Duodenal mucosa (tissue), 2 donors: ENCODE data around the gene KLHDC1.
"Not testable (repeated sequence)": the region's sequence is repeated elsewhere in the genome, so short reads cannot be mapped to it uniquely, and the experiment has no call there.

Experiments used
- H3K27ac ChIP-seq: one replicate; pipeline ENCODE4 v1.7.0; 2013; ENCODE audit warnings: low read depth, low read length
- H3K27me3 ChIP-seq, 2 donors: one replicate each; pipeline ENCODE4 v1.7.0; 2013; ENCODE audit warnings: low read length in 2 of 2, control low read depth in 1 of 2; ENCODE audit not compliant: insufficient read depth in 2 of 2, control insufficient read depth in 1 of 2
- H3K36me3 ChIP-seq, 2 donors: one replicate each; pipeline ENCODE4 v1.7.0; 2013; ENCODE audit warnings: low read length in 2 of 2, control low read depth in 1 of 2; ENCODE audit not compliant: insufficient read depth in 2 of 2, control insufficient read depth in 1 of 2
- H3K4me1 ChIP-seq, 2 donors: one replicate each; pipeline ENCODE4 v1.7.0; 2013; ENCODE audit warnings: low read length in 2 of 2, control low read depth in 1 of 2; ENCODE audit not compliant: insufficient read depth in 2 of 2, control insufficient read depth in 1 of 2
- H3K4me3 ChIP-seq, 2 donors: one replicate each; pipeline ENCODE4 v1.7.0; 2013; ENCODE audit warnings: low read length in 2 of 2, low read depth in 1 of 2
- H3K9ac ChIP-seq, 2 donors: one replicate each; pipeline ENCODE4 v1.7.0; 2013; ENCODE audit warnings: low read length in 2 of 2, low read depth in 1 of 2
- H3K9me3 ChIP-seq, 2 donors: one replicate each; pipeline ENCODE4 v1.7.0; 2013; ENCODE audit warnings: low read length in 2 of 2, control low read depth in 1 of 2; ENCODE audit not compliant: control insufficient read depth in 1 of 2

The KLHDC1 gene

GRCh38 chr14:49692811-49693734 lies at the start of gene KLHDC1:
Gene KLHDC1 (plus strand): TSS chr14:49693120. CDS start chr14:49693195, 75 bp downstream.
- H3K27me3 ChIP-seq, result no peaks in the 10 kb centered on the region
- H3K4me3 ChIP-seq, result peak within 1 kb of the TSS; percentile 75 to 85
- no peaks in the 10 kb centered on the region for H3K9me3 ChIP-seq
- peaks cover 0 to 8% of the 10 kb centered on the region in 2 donors for H3K4me1 ChIP-seq
- H3K9ac ChIP-seq, result peak within 1 kb of the TSS; percentile 80 to 88
- peak within 1 kb of the TSS; percentile 98 for H3K27ac ChIP-seq
- no peaks in the 10 kb centered on the region for H3K36me3 ChIP-seq

GRCh38 chr14:49653508-49653907 lies 39.4 kb upstream of the KLHDC1 start:
- H3K9ac ChIP-seq, result no peak overlapping the region
- H3K36me3 ChIP-seq, result no peaks in the 10 kb centered on the region
- no peaks in the 10 kb centered on the region for H3K9me3 ChIP-seq
- H3K27ac ChIP-seq, result no peak overlapping the region
- H3K27me3 ChIP-seq, result no peaks in the 10 kb centered on the region
- H3K4me1 ChIP-seq, result no peaks in the 10 kb centered on the region
- no peak overlapping the region for H3K4me3 ChIP-seq

GRCh38 chr14:49654511-49654910 lies 38.4 kb upstream of the KLHDC1 start:
- Histone ChIP-seq H3K27me3 (no peaks in the 10 kb centered on the region), H3K36me3 (no peaks in the 10 kb centered on the region), H3K4me1 (no peaks in the 10 kb centered on the region), H3K9me3 (no peaks in the 10 kb centered on the region), H3K9ac (no peak overlapping the region), H3K4me3 (no peak overlapping the region), H3K27ac (no peak overlapping the region)

GRCh38 chr14:49657500-49657899 lies 35.4 kb upstream of the KLHDC1 start:
- H3K9ac ChIP-seq, H3K4me3 ChIP-seq, H3K27ac ChIP-seq, H3K27me3 ChIP-seq, H3K36me3 ChIP-seq, H3K9me3 ChIP-seq, H3K4me1 ChIP-seq: not testable (repeated sequence)

GRCh38 chr14:49659526-49660455 lies 33.1 kb upstream of the KLHDC1 start:
- H3K36me3 ChIP-seq, result no peaks in the 10 kb centered on the region
- H3K27ac ChIP-seq, result no peak overlapping the region
- H3K4me1 ChIP-seq, result no peaks in the 10 kb centered on the region
- H3K27me3 ChIP-seq, result no peaks in the 10 kb centered on the region
- no peaks in the 10 kb centered on the region for H3K9me3 ChIP-seq
- no peak overlapping the region for H3K9ac ChIP-seq
- no peak overlapping the region for H3K4me3 ChIP-seq

- Histone ChIP-seq H3K9ac (no peak overlapping the region), H3K27me3 (no peaks in the 10 kb centered on the region), H3K27ac (no peak overlapping the region), H3K4me1 (no peaks in the 10 kb centered on the region), H3K36me3 (peaks cover 0 to 2% of the 10 kb centered on the region in 2 donors), H3K9me3 (no peaks in the 10 kb centered on the region), H3K4me3 (no peak overlapping the region)
Measured at GRCh38 chr14:49670475-49670874, 22.4 kb upstream of the KLHDC1 start.

- no peaks in the 10 kb centered on the region for H3K27me3 ChIP-seq
- no peaks in the 10 kb centered on the region for H3K9me3 ChIP-seq
- H3K9ac ChIP-seq, result no peak overlapping the region
- peaks cover 0 to 10% of the 10 kb centered on the region in 2 donors for H3K36me3 ChIP-seq
- H3K4me1 ChIP-seq, result no peaks in the 10 kb centered on the region
- no peak overlapping the region for H3K27ac ChIP-seq
- H3K4me3 ChIP-seq, result no peak overlapping the region
Measured at GRCh38 chr14:49673586-49673985, 19.3 kb upstream of the KLHDC1 start.

- H3K9me3 ChIP-seq, result no peaks in the 10 kb centered on the region
- H3K27ac ChIP-seq, result no peak overlapping the region
- H3K4me1 ChIP-seq, result no peaks in the 10 kb centered on the region
- no peak overlapping the region for H3K9ac ChIP-seq
- H3K36me3 ChIP-seq, result peaks cover 0 to 10% of the 10 kb centered on the region in 2 donors
- H3K27me3 ChIP-seq, result no peaks in the 10 kb centered on the region
- H3K4me3 ChIP-seq, result no peak overlapping the region
Measured at GRCh38 chr14:49677643-49678042, 15.3 kb upstream of the KLHDC1 start.

- no peaks in the 10 kb centered on the region for H3K4me1 ChIP-seq
- no peak overlapping the region for H3K9ac ChIP-seq
- H3K4me3 ChIP-seq, result no peak overlapping the region
- no peaks in the 10 kb centered on the region for H3K9me3 ChIP-seq
- no peak overlapping the region for H3K27ac ChIP-seq
- peaks cover 0 to 10% of the 10 kb centered on the region in 2 donors for H3K36me3 ChIP-seq
- no peaks in the 10 kb centered on the region for H3K27me3 ChIP-seq
Measured at GRCh38 chr14:49679271-49679670, 13.6 kb upstream of the KLHDC1 start.

- Histone ChIP-seq H3K4me1 (peaks cover 0 to 12% of the 10 kb centered on the region in 2 donors), H3K27me3 (no peaks in the 10 kb centered on the region), H3K27ac (no peak overlapping the region), H3K9ac (no peak overlapping the region), H3K4me3 (no peak overlapping the region), H3K36me3 (no peaks in the 10 kb centered on the region), H3K9me3 (no peaks in the 10 kb centered on the region)
Measured at GRCh38 chr14:49686425-49686824, 6.5 kb upstream of the KLHDC1 start.
